A549 (cell line): ENCODE measurements around the gene OLFM1.

ENCODE experiments used
- CEBPB ChIP-seq, 2 experiments: fragments of >200 bp in 1 of 2; sonication (Bioruptor Twin) in 1 of 2; formaldehyde crosslinking in 1 of 2; IDR thresholded peaks; 2 replicates each; pipeline ENCODE4 v1.6.1; 2012 to 2016
- PBX3 ChIP-seq: IDR thresholded peaks from 2 replicates; pipeline ENCODE4 v1.6.1; 2012
- USF2 ChIP-seq: fragments of 450-650 bp; IDR thresholded peaks from 2 replicates; pipeline ENCODE4 v1.6.1; 2014; ENCODE audit warnings: antibody characterized with exemption
- TF ChIP-seq, protein P1 (sequence below): fragments of >200 bp; sonication (Bioruptor Twin); formaldehyde crosslinking; IDR thresholded peaks from 3 replicates; pipeline ENCODE4 v1.5.1; 2016

- TF ChIP-seq USF2 (no peak), CEBPB (IDR thresholded peaks at IDR 0.05) (no peak), PBX3 (no peak)
- TF ChIP-seq, protein P1, sequence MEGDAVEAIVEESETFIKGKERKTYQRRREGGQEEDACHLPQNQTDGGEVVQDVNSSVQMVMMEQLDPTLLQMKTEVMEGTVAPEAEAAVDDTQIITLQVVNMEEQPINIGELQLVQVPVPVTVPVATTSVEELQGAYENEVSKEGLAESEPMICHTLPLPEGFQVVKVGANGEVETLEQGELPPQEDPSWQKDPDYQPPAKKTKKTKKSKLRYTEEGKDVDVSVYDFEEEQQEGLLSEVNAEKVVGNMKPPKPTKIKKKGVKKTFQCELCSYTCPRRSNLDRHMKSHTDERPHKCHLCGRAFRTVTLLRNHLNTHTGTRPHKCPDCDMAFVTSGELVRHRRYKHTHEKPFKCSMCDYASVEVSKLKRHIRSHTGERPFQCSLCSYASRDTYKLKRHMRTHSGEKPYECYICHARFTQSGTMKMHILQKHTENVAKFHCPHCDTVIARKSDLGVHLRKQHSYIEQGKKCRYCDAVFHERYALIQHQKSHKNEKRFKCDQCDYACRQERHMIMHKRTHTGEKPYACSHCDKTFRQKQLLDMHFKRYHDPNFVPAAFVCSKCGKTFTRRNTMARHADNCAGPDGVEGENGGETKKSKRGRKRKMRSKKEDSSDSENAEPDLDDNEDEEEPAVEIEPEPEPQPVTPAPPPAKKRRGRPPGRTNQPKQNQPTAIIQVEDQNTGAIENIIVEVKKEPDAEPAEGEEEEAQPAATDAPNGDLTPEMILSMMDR = no peak
Observed at GRCh38 chr9:135039266-135039870, 48.1 kb upstream of the OLFM1 start.
